HG03342 (cell line): ENCODE measurements around the gene CITED2.

Experiments
- ATAC-seq: cut with Tn5 transposase; IDR thresholded peaks from one replicate; pipeline ENCODE4 v1.9.1; 2021; ENCODE audit warnings: mild to moderate bottlenecking, moderate library complexity; ENCODE audit not compliant: unreplicated experiment

Gene CITED2

GRCh38 chr6:139334806-139335446 lies 39.5 kb downstream of the CITED2 start:
- no peak for ATAC-seq

GRCh38 chr6:139330826-139331500 lies 43.5 kb downstream of the CITED2 start:
- no peak for ATAC-seq

- no peak for ATAC-seq
Observed at GRCh38 chr6:139330306-139330705, 44.1 kb downstream of the CITED2 start.

GRCh38 chr6:139329224-139329623 lies 45.2 kb downstream of the CITED2 start:
- no peak for ATAC-seq

- peak; percentile 37 for ATAC-seq
Observed at GRCh38 chr6:139327038-139327437, 47.4 kb downstream of the CITED2 start.

- no peak for ATAC-seq
Observed at GRCh38 chr6:139325686-139326085, 48.8 kb downstream of the CITED2 start.

- ATAC-seq, result peak; percentile 50
Observed at GRCh38 chr6:139325125-139325524, 49.3 kb downstream of the CITED2 start.

- no peak for ATAC-seq
Observed at GRCh38 chr6:139324301-139324555, 50.2 kb downstream of the CITED2 start.

GRCh38 chr6:139323511-139324300 lies 50.7 kb downstream of the CITED2 start:
- ATAC-seq, result peak; percentile 45
